ENCODE results near the gene EPHA10.

EPHA10 gene

GRCh38 chr1:37811027-37811655, 46.2 kb upstream of the EPHA10 start (continued):
- peak; percentile 73 for TF ChIP-seq ZNF335 (tag by site-specific recombination; conservative IDR thresholded peaks at IDR 0.05)
- TF ChIP-seq ZNF561 (tag by site-specific recombination; IDR thresholded peaks at IDR 0.05; ENCODE audit: borderline replicate concordance), result no peak
- no peak for TF ChIP-seq ZNF530 (tag by site-specific recombination; IDR thresholded peaks at IDR 0.05; ENCODE audit: low read depth)
- TF ChIP-seq ZNF354C (tag by site-specific recombination; IDR thresholded peaks at IDR 0.05; ENCODE audit: borderline replicate concordance, low read depth), result no peak
- TF ChIP-seq ZBTB17 (tag by site-specific recombination; IDR thresholded peaks at IDR 0.05), result peak; percentile 75
- TF ChIP-seq ZNF639 (tag by site-specific recombination; IDR thresholded peaks at IDR 0.05), result no peak
- TF ChIP-seq ZBTB8A (tag by site-specific recombination; IDR thresholded peaks at IDR 0.05), result 0 out of 2 replicates have a peak, but pooled peaks have one; percentile 19
- no peak for TF ChIP-seq ZNF184 (tag by site-specific recombination; IDR thresholded peaks at IDR 0.05)
- no peak for TF ChIP-seq ZSCAN30 (tag by site-specific recombination; IDR thresholded peaks at IDR 0.05)
- peak; percentile 58 for TF ChIP-seq ZNF660 (tag by site-specific recombination; IDR thresholded peaks at IDR 0.05)
- TF ChIP-seq ZNF148 (tag by site-specific recombination; IDR thresholded peaks at IDR 0.05; ENCODE audit: borderline replicate concordance), result no peak
- TF ChIP-seq ZNF548 (tag by site-specific recombination; IDR thresholded peaks at IDR 0.05), result no peak
- TF ChIP-seq YY2 (tag by site-specific recombination; IDR thresholded peaks at IDR 0.05), result 0 out of 2 replicates have a peak, but pooled peaks have one; percentile 23
- no peak for TF ChIP-seq ZBTB20 (tag by site-specific recombination; IDR thresholded peaks at IDR 0.05)
- no peak for TF ChIP-seq RBAK (tag by site-specific recombination; IDR thresholded peaks at IDR 0.05)
- TF ChIP-seq ZBTB11 (tag by site-specific recombination; conservative IDR thresholded peaks at IDR 0.05; ENCODE audit: low read depth), result no peak
- TF ChIP-seq ZNF202 (tag by site-specific recombination; IDR thresholded peaks at IDR 0.05; ENCODE audit: borderline replicate concordance), result no peak
- TF ChIP-seq SP7 (tag by site-specific recombination; IDR thresholded peaks at IDR 0.05), result no peak
- TF ChIP-seq ZSCAN5A (tag by site-specific recombination; IDR thresholded peaks at IDR 0.05), result no peak
